Stimulated activated CD8-positive, alpha-beta memory T cell treated with anti-CD3 and anti-CD28 coated beads, Interleukin-12 subunit alpha, Interleukin-12 subunit beta, amount 100 ng/mL, for 24 hours (primary cell): ENCODE measurements around the gene ACYP2.
"Not testable (repeated sequence)": the region's sequence is repeated elsewhere in the genome, so short reads cannot be mapped to it uniquely, and the experiment has no call there.

ENCODE experiments used
- DNase-seq: peaks from one replicate; pipeline ENCODE4 v3.0.0-alpha.2; 2020; ENCODE audit errors: extremely low read depth

ACYP2 gene

GRCh38 chr2:54324517-54324916 is 209.1 kb downstream of the ACYP2 start:
- DNase-seq: not testable (repeated sequence)

DNA sequence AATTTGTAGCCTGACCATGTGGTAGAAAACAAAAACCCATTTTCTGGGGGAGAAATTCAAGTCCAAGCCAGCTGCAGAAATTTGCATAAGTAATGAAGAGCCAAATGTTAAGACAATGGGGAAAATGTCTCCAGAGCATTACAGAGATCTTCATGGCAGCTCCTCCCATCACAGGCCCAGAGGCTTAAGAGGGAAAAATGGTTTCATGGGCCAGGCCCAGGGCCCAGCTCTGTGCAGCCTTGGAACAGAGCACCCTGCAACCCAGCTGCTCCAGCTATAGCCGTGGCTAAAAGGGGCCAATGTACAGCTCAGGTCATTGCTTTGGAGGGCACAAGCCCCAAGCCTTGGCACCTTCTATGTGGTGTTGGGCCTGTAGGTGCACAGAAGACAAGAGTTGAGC is 209.7 kb downstream of the ACYP2 start:
- no peak for DNase-seq

DNA sequence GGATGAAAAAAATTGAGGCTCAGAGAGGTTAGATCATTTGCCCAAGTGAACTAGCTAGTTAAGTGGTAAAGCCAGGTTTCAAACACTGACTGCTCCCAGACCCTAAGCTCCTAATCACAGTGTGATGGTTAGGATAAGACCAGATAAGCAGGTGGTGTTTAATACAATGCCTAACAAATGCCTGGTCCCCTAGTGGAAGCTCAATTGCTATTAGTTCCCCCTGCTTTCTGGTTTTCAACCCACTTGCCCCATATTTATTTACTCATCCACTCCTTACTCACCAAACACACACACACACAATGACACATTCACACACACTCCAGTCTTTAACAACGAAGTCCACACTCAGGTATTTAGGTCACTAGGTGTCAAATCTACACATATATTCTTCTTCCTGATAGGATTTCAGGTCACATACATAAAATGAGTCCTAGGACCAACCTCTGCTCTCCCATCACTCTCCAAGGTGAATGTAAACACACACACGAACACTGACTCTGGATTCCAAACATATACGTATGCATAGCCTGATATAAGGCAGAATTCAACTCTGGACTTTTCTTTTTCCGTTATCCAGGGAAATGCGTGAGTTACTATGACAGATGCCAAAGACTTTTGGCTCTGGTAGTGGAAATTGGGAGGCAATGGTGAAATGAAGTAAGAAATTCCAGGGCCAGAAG is 214.2 kb downstream of the ACYP2 start:
- DNase-seq: no peak

DNA sequence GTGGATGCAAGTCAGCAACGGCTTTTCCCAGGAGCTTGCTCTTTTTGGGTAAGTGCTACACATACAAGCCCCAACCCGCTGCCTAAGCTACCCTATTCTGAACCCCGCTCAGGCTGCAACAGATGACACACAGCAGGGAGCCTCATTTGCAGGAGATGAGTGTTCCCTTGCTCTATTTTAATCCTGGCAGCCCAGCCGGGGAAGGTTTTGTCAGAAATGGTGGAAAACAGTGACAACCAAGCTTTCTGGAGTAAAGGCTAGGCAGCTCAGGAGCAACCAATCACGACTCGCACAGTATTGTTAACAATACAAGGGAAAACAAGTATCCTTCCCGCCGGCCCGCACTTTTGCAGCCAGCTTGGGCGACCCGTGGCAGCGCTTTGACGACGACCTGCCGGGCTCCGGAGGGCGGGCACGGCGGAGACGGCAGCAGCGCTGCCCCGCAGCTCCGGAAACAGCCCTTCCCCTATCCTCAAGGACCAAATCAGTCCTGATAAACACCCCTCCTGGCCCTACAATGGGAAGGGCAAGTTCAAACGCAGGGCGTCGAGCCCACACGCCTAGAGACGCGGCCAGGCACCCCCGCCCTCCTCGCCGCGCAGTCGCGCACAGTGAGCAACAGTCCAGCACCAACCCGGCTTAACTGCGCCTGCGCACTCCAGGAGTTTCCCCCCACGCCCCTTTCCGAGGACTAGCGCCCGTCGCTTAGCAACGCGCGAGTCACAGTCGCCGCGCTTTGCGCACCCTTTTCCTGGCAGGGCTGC is 214.9 kb downstream of the ACYP2 start:
- DNase-seq: peak; percentile 74

GRCh38 chr2:54330926-54331835 is 215.8 kb downstream of the ACYP2 start:
- DNase-seq: no peak

GRCh38 chr2:54332386-54332785 is 217.0 kb downstream of the ACYP2 start:
- no peak for DNase-seq

DNA sequence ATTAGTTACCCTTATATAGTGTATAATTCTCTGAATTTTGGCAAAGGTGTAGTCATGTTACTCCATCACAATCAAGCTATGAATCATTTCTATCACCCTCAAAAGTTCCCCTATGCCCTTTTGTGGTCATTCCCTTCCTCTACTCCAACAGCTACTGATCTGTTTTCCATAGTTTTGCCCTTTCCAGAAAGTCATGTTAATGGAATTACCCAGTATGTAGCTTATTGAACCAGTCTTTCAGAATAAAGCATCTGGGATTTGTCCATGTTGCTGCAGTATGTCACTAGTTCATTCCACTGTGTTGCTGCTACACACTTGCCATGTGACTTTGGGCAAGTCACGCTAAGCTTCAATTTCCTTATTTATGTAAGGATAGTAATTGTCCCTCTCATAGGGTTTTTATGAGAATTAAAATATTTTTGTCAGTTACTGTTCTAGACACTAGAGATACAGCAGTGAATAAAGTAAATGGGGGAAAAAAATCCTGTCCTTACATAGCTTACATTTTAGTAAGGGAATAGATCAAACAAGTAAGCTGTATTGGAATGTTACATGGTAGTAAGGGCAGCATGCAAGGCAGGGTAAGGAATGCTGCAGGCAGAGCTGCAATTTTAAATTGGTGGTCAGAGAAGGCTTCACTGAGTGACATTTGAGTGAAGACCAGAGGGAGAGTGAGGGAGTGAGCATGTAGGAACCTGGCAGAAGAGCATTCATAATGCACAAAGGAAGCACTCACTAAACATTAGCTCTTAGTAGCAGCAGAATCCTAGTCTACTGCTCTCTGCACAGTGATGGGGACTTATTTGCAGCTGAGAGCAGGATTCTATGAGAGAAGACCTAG is 220.9 kb downstream of the ACYP2 start:
- DNase-seq: no peak

GRCh38 chr2:54336977-54337255 is 221.5 kb downstream of the ACYP2 start:
- no peak for DNase-seq

DNA sequence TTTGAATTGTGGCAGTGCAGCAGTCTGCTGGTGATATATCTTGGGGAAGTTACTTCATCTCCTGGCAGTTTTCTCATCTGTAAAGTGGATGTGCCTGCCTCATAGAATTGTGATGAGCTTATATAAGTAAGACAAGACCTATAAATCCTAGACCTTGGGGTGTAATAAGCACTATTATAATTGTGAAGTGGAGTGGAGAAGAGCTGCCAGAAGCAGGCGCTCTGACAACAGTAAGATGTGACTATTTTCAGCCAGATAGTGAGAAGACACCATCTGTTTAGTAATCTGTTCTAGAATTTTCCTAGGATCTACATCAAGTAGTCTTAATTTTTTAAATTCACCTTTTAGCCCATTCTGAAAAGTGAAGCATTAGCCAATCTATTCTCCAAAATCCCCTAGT is 226.2 kb downstream of the ACYP2 start:
- no peak for DNase-seq

DNA sequence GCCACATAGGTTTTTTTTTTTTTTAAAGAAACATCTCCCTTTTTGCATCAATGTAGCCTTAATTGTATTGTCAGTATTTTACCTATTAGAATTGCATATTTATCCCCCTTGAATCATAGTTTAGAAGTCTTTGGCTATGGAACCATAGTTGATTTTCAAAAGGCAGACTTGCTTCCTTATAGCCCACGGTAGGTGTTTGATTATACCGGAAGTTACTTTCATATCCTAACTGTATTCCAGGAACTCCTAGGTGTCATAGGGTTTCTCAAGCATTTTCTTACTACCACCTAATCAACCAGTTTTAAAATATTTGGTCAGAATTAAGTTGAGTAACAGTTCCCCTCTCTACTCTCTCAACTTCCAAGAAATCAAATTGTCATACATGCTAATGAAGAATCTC is 227.2 kb downstream of the ACYP2 start:
- no peak for DNase-seq

- DNase-seq: no peak
These were observed 232.2 kb downstream of the ACYP2 start for GRCh38 chr2:54347622-54348021.

DNA sequence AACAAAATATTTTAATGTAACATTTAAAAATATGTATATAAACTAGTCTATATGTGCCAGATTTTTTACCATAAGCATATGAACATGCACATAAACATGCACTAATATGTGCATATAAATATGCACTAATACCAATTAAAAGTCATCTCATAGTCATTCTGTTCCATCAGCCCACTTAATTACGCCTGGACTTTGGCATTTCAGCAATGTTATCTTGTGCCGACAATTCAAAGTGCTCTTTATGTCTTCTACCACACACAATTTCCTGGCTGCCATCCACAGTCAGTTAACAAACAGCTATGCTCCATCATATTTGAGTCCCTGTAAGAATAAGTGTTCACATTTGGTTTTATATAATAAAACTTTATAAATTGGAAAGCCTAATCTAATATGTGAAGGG is 233.2 kb downstream of the ACYP2 start:
- DNase-seq: no peak

DNA sequence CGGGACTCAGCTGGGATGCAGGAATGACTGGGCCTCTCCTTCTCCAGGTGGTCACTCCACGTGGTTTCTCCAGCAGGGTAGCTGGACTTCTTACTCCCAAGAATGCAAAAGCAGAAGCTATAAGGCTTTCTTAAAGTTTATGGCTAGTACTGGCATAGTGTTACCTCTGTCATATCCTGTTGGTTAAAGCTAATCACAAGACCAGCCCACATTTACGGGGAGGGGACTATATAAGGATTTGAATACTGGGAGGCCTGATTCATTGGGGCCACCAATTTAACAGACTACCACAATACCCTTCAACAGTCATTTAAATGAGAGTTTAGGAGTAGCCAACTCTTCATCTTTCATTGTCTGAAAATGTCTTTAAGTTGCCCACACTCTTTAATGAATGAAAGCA is 235.0 kb downstream of the ACYP2 start:
- no peak for DNase-seq

DNA sequence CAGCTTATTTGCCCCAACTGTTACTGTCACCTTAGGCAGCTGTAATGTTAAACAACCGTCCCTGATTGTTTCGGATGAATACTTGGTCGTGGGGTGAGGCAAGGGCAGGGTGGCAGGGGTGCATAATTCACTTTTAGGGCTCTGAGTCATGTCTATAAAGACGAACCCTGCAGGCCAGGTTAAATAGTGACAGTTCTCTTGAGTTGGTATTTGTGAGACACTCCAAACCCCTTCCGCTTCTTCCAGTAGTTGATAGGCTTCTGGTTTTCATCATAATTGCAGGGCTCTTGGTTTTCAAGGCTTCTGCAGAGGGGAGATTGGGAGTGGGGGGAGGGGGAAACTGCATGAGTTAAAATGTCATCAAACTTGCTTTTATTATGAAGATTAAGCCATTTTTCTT is 237.8 kb downstream of the ACYP2 start:
- DNase-seq: no peak
